ENCODE data around the gene HS6ST2.

DNA sequence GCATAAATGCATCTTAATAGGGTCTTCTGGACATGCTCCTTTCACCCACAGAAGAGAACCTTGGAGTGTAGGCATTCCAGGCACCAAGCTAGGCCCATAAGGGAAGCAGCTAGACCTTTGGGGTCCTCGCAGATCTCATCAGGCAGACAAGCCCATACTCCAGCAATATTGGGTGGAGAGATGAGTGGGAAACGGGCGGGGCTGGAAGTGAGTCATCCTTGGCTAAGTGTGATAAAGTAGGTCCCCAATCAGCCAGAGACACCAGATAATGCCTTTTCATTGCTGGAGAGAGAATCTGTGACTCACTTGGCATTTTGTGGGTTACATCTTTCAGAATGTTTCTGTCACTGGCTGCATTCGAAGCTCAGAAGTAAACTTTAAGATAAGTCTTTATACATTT, 336.3 kb downstream of the HS6ST2 start:
- TF ChIP-seq, protein P1, sequence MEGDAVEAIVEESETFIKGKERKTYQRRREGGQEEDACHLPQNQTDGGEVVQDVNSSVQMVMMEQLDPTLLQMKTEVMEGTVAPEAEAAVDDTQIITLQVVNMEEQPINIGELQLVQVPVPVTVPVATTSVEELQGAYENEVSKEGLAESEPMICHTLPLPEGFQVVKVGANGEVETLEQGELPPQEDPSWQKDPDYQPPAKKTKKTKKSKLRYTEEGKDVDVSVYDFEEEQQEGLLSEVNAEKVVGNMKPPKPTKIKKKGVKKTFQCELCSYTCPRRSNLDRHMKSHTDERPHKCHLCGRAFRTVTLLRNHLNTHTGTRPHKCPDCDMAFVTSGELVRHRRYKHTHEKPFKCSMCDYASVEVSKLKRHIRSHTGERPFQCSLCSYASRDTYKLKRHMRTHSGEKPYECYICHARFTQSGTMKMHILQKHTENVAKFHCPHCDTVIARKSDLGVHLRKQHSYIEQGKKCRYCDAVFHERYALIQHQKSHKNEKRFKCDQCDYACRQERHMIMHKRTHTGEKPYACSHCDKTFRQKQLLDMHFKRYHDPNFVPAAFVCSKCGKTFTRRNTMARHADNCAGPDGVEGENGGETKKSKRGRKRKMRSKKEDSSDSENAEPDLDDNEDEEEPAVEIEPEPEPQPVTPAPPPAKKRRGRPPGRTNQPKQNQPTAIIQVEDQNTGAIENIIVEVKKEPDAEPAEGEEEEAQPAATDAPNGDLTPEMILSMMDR (conservative IDR thresholded peaks at IDR 0.05): no peak
- TF ChIP-seq ZFX (IDR thresholded peaks at IDR 0.05): no peak
